Astrocyte of the spinal cord (primary cell): ENCODE measurements around the gene LITAFD.

Source experiments
- DNase-seq: peaks from one replicate; pipeline ENCODE4 v3.0.0; 2011; ENCODE audit warnings: low read depth, low spot score
- H3K4me3 ChIP-seq: 2 replicates; pipeline ENCODE4 v1.5.1; 2011; ENCODE audit warnings: low read depth, mild to moderate bottlenecking, low read length, moderate library complexity
- CTCF ChIP-seq: IDR thresholded peaks from 2 replicates; pipeline ENCODE4 v1.5.1; 2012; ENCODE audit warnings: low read depth, mild to moderate bottlenecking, low read length, inconsistent platforms
- in situ Hi-C: cut with HindIII; loops from 2 replicates; pipeline ENCODE4 v1.10.0; 2017; ENCODE audit warnings: low sequenced_read_pairs

LITAFD gene

GRCh38 chr16:8886593-8887430 is 4.7 kb downstream of the LITAFD start:
- in situ Hi-C loops: no loop called here
- DNase-seq: no peak
- no peak overlapping the region for H3K4me3 ChIP-seq
- no peak for TF ChIP-seq CTCF

GRCh38 chr16:8887431-8887765 is 5.2 kb downstream of the LITAFD start:
- in situ Hi-C loops: no loop called here
- no peak for TF ChIP-seq CTCF
- no peak for DNase-seq
- no peak overlapping the region for H3K4me3 ChIP-seq

- H3K4me3 ChIP-seq: no peak overlapping the region
- peak; percentile 42 for DNase-seq
- in situ Hi-C loops: no loop called here
- TF ChIP-seq CTCF: no peak
Observed at GRCh38 chr16:8887952-8888560, 5.9 kb downstream of the LITAFD start.

- no peak for DNase-seq
- in situ Hi-C loops: no loop called here
Observed at GRCh38 chr16:8888951-8889892, 7.1 kb downstream of the LITAFD start.

GRCh38 chr16:8889893-8890548 is 7.9 kb downstream of the LITAFD start:
- no peak for TF ChIP-seq CTCF
- no peak overlapping the region for H3K4me3 ChIP-seq
- DNase-seq: no peak
- in situ Hi-C loops: no loop called here

More at GRCh38 chr16:8888951-8889892, 7.1 kb downstream of the LITAFD start:
- TF ChIP-seq CTCF: no peak
- no peak overlapping the region for H3K4me3 ChIP-seq

- in situ Hi-C loops: no loop called here
- no peak for TF ChIP-seq CTCF
- no peak for DNase-seq
- H3K4me3 ChIP-seq: no peak overlapping the region
Observed at GRCh38 chr16:8890549-8890921, 8.4 kb downstream of the LITAFD start.
